ENCODE measurements around the gene FRMD4A.

Gene FRMD4A

DNA sequence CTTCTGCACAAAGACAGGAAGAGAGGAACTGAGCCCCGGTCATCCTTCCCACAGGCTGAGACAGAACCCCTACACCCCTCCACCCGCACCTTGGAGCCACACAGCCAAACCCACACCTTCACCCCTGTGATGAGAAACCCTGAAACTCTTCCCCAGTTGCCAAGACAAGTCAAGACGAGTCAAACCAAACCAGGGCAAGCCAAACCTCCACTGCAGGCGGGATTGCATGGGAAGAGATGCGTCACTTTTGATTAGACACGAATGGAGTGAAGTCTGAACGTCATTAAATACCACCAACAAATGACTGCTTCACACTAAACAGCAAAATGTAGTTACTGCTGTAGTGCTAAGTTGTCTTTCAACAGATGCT is 670.2 kb downstream of the FRMD4A start:
- peak; percentile 98 for DNase-seq (ENCODE audit: low read depth)
- TF ChIP-seq, protein P1, sequence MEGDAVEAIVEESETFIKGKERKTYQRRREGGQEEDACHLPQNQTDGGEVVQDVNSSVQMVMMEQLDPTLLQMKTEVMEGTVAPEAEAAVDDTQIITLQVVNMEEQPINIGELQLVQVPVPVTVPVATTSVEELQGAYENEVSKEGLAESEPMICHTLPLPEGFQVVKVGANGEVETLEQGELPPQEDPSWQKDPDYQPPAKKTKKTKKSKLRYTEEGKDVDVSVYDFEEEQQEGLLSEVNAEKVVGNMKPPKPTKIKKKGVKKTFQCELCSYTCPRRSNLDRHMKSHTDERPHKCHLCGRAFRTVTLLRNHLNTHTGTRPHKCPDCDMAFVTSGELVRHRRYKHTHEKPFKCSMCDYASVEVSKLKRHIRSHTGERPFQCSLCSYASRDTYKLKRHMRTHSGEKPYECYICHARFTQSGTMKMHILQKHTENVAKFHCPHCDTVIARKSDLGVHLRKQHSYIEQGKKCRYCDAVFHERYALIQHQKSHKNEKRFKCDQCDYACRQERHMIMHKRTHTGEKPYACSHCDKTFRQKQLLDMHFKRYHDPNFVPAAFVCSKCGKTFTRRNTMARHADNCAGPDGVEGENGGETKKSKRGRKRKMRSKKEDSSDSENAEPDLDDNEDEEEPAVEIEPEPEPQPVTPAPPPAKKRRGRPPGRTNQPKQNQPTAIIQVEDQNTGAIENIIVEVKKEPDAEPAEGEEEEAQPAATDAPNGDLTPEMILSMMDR (IDR thresholded peaks at IDR 0.05; ENCODE audit: insufficient read depth, low read depth, low read length, missing control alignments) = no peak
- no peak overlapping the region for H3K4me3 ChIP-seq (ENCODE audit: low read length)

- DNase-seq (ENCODE audit: low read depth) = peak; percentile 71
- TF ChIP-seq, protein P1 (IDR thresholded peaks at IDR 0.05; ENCODE audit: insufficient read depth, low read depth, low read length, missing control alignments) = peak; percentile 92
Observed at GRCh38 chr10:13659887-13660550, 670.7 kb downstream of the FRMD4A start.

DNA sequence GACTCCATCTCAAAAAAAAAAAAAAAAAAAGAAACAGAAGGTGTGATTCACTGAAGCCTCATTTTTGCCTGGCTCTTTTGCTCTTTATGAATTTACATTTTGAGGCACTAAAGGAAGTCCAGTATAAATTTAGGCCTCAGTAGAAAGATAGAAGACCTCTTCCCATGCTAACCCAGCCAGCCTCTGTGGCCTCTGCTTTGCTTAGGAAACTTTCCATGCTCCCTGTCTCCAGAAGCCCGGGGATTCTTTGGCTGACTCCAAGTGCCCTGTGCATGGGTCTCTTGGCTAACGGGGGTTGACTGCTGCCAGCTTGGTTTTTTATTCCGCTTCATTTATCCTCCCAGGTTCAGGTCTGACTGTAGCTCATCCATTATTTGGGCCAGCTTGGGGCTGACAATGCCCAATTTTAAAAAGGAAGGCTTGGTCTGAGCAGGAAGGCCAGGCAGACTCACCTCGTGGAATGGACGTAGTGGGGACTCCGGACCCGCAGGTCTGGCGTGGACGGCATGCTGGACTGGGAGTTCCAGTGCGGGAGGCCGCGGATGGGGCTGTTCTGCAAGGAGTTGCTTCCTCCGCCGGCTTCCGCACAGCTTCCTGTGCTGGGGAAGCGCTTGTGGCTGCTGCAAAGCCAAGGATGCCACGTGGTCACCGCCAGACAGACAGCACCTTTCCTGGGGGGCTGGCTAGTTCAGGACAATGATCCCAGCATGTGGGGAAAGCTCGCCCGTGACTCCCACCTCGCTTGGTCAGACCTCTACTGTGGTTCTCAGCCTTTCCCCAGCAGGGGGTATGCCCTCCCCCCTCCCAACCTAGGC is 671.6 kb downstream of the FRMD4A start:
- H3K4me3 ChIP-seq (ENCODE audit: low read length) = no peak overlapping the region
- no peak for DNase-seq (ENCODE audit: low read depth)
- TF ChIP-seq, protein P1 (IDR thresholded peaks at IDR 0.05; ENCODE audit: insufficient read depth, low read depth, low read length, missing control alignments) = no peak

More at GRCh38 chr10:13659887-13660550, 670.7 kb downstream of the FRMD4A start:
- H3K4me3 ChIP-seq (ENCODE audit: low read length) = no peak overlapping the region

- DNase-seq (ENCODE audit: low read depth) = no peak
- no peak overlapping the region for H3K4me3 ChIP-seq (ENCODE audit: low read length)
- TF ChIP-seq, protein P1 (IDR thresholded peaks at IDR 0.05; ENCODE audit: insufficient read depth, low read depth, low read length, missing control alignments) = no peak
Observed at GRCh38 chr10:13658264-13658663, 672.5 kb downstream of the FRMD4A start.

GRCh38 chr10:13657101-13657680 is 673.5 kb downstream of the FRMD4A start:
- TF ChIP-seq, protein P1 (IDR thresholded peaks at IDR 0.05; ENCODE audit: insufficient read depth, low read depth, low read length, missing control alignments) = no peak
- H3K4me3 ChIP-seq (ENCODE audit: low read length) = no peak overlapping the region
- no peak for DNase-seq (ENCODE audit: low read depth)

DNA sequence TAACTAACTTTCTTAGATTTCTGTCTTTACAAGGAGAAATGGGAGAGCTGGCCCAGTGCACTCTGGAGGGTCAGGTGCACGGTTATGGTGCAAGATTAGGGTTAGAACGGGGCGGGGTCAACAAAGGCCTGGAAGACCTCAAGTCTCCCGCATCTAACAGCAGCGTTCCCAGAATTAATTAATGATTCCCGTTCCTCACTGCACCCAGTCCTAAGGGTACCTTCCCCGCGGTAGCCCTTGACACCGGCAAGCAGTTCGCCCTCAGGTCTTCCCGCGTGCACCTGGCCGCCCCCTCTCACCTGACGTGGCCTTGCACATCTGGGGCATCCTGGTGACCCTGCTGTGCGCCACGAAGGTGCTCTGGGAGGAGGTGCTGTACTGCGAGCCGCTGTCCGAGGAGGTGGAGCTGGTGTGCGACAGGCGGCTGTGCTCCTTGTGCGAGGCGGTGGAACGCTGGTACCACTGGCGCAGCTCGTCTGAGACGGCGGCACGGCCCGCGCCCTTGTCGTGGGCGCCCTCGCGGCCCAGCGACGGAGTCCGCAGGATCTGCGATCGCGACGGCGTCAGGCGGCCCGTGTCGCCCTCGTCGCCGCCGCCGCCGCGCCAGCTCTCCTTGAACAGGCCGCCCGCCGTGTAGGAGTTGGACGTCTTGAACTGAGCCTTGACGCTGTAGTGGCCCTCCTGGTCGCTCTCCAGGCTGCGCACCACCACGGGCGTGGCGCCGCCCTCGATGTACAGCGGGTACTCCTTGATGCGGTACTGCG is 674.2 kb downstream of the FRMD4A start:
- no peak for DNase-seq (ENCODE audit: low read depth)
- TF ChIP-seq, protein P1 (IDR thresholded peaks at IDR 0.05; ENCODE audit: insufficient read depth, low read depth, low read length, missing control alignments) = no peak
- H3K4me3 ChIP-seq (ENCODE audit: low read length) = no peak overlapping the region

All from epithelial cell of esophagus (primary cell).